GM23338 (cell line): ENCODE results near the gene KIAA0586. TPM values are rescaled to one million over a fixed set of nuclear protein-coding genes. Genes with fewer than 3 reads are reported as not detected.

Experiments
- ATAC-seq: fragments of 200-7000 bp; cut with Tn5 transposase; 3 replicates; pipeline ENCODE4 v1.9.1; 2020
- DNase-seq: peaks from one replicate; pipeline ENCODE4 v3.0.0-alpha.2; 2015; ENCODE audit warnings: low spot score
- H2AFZ ChIP-seq: fragments of 200-600 bp; sonication (generic); 2 replicates; pipeline ENCODE4 v1.8.0; 2016; ENCODE audit warnings: antibody characterized with exemption, mild to moderate bottlenecking, moderate library complexity
- H3F3A ChIP-seq: fragments of 200-600 bp; sonication (generic); replicated peaks from 2 replicates; pipeline ENCODE4 v1.8.0; 2017; ENCODE audit warnings: antibody characterized with exemption, mixed run types, low read depth
- H3K27ac ChIP-seq: fragments of 200-600 bp; sonication (generic); 2 replicates; pipeline ENCODE4 v1.6.1; 2016; ENCODE audit warnings: low read depth
- H3K27me3 ChIP-seq: fragments of 200-600 bp; sonication (generic); 2 replicates; pipeline ENCODE4 v1.8.0; 2016; ENCODE audit warnings: mild to moderate bottlenecking, mixed run types, moderate library complexity; ENCODE audit not compliant: insufficient read depth
- H3K36me3 ChIP-seq: fragments of 200-600 bp; sonication (generic); 2 replicates; pipeline ENCODE4 v1.8.0; 2016; ENCODE audit warnings: mild to moderate bottlenecking; ENCODE audit not compliant: insufficient read depth
- H3K4me1 ChIP-seq: fragments of 200-600 bp; sonication (generic); 2 replicates; pipeline ENCODE4 v1.8.0; 2016; ENCODE audit warnings: mild to moderate bottlenecking, moderate library complexity; ENCODE audit not compliant: insufficient read depth
- H3K4me2 ChIP-seq: fragments of 200-600 bp; sonication (generic); 2 replicates; pipeline ENCODE4 v1.7.1; 2017; ENCODE audit warnings: mixed run types
- H3K4me3 ChIP-seq: fragments of 200-600 bp; sonication (generic); 2 replicates; pipeline ENCODE4 v1.6.1; 2016; ENCODE audit warnings: mixed run types
- H3K79me2 ChIP-seq: fragments of 200-600 bp; sonication (generic); replicated peaks from 2 replicates; pipeline ENCODE4 v1.8.0; 2017; ENCODE audit warnings: mild to moderate bottlenecking; ENCODE audit not compliant: insufficient read depth
- H3K9me2 ChIP-seq: fragments of 200-600 bp; sonication (generic); 2 replicates; pipeline ENCODE4 v1.8.0; 2017; ENCODE audit not compliant: insufficient read depth
- H4K20me1 ChIP-seq: fragments of 200-600 bp; sonication (generic); replicated peaks from 2 replicates; pipeline ENCODE4 v1.8.0; 2017; ENCODE audit warnings: mild to moderate bottlenecking; ENCODE audit not compliant: insufficient read depth
- H3K27ac Mint-ChIP-seq: 2 replicates; pipeline ENCODE4 v1.8.0; 2020; ENCODE audit warnings: inconsistent platforms, mild to moderate bottlenecking, moderate library complexity, mixed read lengths
- H3K27me3 Mint-ChIP-seq: 3 replicates; pipeline ENCODE4 v1.8.0; 2022; ENCODE audit warnings: low read depth, mild to moderate bottlenecking, moderate library complexity, mixed read lengths, inconsistent platforms; ENCODE audit not compliant: insufficient read depth, poor library complexity
- H3K36me3 Mint-ChIP-seq: 3 replicates; pipeline ENCODE4 v1.8.0; 2021; ENCODE audit warnings: low read depth, mild to moderate bottlenecking, inconsistent platforms, moderate library complexity, mixed read lengths
- H3K4me1 Mint-ChIP-seq: 3 replicates; pipeline ENCODE4 v1.8.0; 2020; ENCODE audit warnings: mild to moderate bottlenecking, inconsistent platforms, mixed read lengths
- H3K4me3 Mint-ChIP-seq: 3 replicates; pipeline ENCODE4 v1.8.0; 2021; ENCODE audit warnings: moderate library complexity, mild to moderate bottlenecking, inconsistent platforms, mixed read lengths
- H3K9me3 Mint-ChIP-seq: 3 replicates; pipeline ENCODE4 v1.8.0; 2020; ENCODE audit warnings: moderate library complexity, mild to moderate bottlenecking, inconsistent platforms, mixed read lengths
- CTCF ChIP-seq, 2 experiments: fragments of 200-600 bp in 1 of 2; sonication (generic) in 1 of 2; conservative IDR thresholded peaks; 2 replicates each; pipeline versions ENCODE4 v1.5.1 to v1.6.1; 2016 to 2017; ENCODE audit warnings: antibody characterized with exemption in 2 of 2, low read depth in 2 of 2, mild to moderate bottlenecking in 2 of 2, moderate library complexity in 1 of 2
- ETS1 ChIP-seq: IDR thresholded peaks from 2 replicates; pipeline ENCODE4 v1.6.1; 2016; ENCODE audit warnings: antibody characterized with exemption
- EZH2 ChIP-seq: fragments of 200-600 bp; sonication (generic); IDR thresholded peaks from one replicate; pipeline ENCODE4 v1.8.0; 2017; ENCODE audit warnings: antibody characterized with exemption, mild to moderate bottlenecking, low read depth; ENCODE audit not compliant: unreplicated experiment
- EZH2phosphoT487 ChIP-seq: fragments of 200-600 bp; sonication (generic); IDR thresholded peaks from one replicate; pipeline ENCODE4 v1.8.1; 2018; ENCODE audit warnings: antibody characterized with exemption; ENCODE audit not compliant: unreplicated experiment
- JUNB ChIP-seq: IDR thresholded peaks from one replicate; pipeline ENCODE4 v1.6.1; 2016; ENCODE audit warnings: antibody characterized with exemption; ENCODE audit not compliant: unreplicated experiment
- NANOG ChIP-seq: IDR thresholded peaks from 2 replicates; pipeline ENCODE4 v1.6.1; 2016; ENCODE audit warnings: antibody characterized with exemption, borderline replicate concordance
- POLR2AphosphoS5 ChIP-seq: IDR thresholded peaks from 2 replicates; pipeline ENCODE4 v1.6.1; 2016; ENCODE audit warnings: antibody characterized with exemption, low read depth
- ZNF114 ChIP-seq: fragments of 250-450 bp; sonication (Bioruptor Pico); IDR thresholded peaks from 2 replicates; pipeline ENCODE4 v1.5.0; 2020; ENCODE audit warnings: mild to moderate bottlenecking, moderate library complexity
- ZNF462 ChIP-seq: fragments of 250-450 bp; sonication (Bioruptor Pico); IDR thresholded peaks from 2 replicates; pipeline ENCODE4 v1.5.0; 2020; ENCODE audit warnings: mild to moderate bottlenecking, moderate library complexity
- polyA plus RNA-seq: library from polyadenylated mRNA; unstranded; fragments of >200 nt; fragmentation: Nextera tagmentation; extraction: Ambion mirVana; gene quantifications from 2 replicates; pipeline ENCODE4 v1.2.1, GENCODE V29; 2016
- total RNA-seq: library from RNA; depleted of rRNA; stranded (reverse); fragments of >200 nt; shearing (Covaris generic); gene quantifications from 2 replicates; pipeline ENCODE4 v1.2.3, GENCODE V29; 2014

Gene KIAA0586
- total and polyA plus RNA-seq, 2 experiments from 2014 or later = 22.2 to 23.7 TPM

- TF ChIP-seq ZNF462 = no peak
- no peak for TF ChIP-seq NANOG
- TF ChIP-seq EZH2phosphoT487 = no peak
- TF ChIP-seq JUNB = no peak
- TF ChIP-seq EZH2 = no peak
- no peak for TF ChIP-seq CTCF (conservative IDR thresholded peaks at IDR 0.05; ENCODE audit: low read depth in 2 of 2)
- no peak for TF ChIP-seq ZNF114 (CRISPR knock-in tag)
Observed at GRCh38 chr14:58597041-58597440, 169.5 kb downstream of the KIAA0586 start (continued).

GRCh38 chr14:58598028-58598803, 170.7 kb downstream of the KIAA0586 start:
- H3F3A ChIP-seq = no peaks in the 10 kb centered on the region
- no peak for ATAC-seq
- no peak overlapping the region for H3K4me3 ChIP-seq
- no peak for DNase-seq
- no peaks in the 10 kb centered on the region for H3K79me2 ChIP-seq
- Mint-ChIP-seq H3K9me3 (no peaks in the 10 kb centered on the region), H3K27ac (no peak overlapping the region), H3K36me3 (no peaks in the 10 kb centered on the region), H3K4me1 (peaks cover 21% of the 10 kb centered on the region), H3K27me3 (peaks cover 10% of the 10 kb centered on the region), H3K4me3 (no peak overlapping the region)
- no peaks in the 10 kb centered on the region for H4K20me1 ChIP-seq
- no peaks in the 10 kb centered on the region for H3K27me3 ChIP-seq
- peak overlapping the region; percentile 61 for H3K4me2 ChIP-seq
- H3K9me2 ChIP-seq = peaks cover 8% of the 10 kb centered on the region
- H3K27ac ChIP-seq = no peak overlapping the region
- peak overlapping the region; percentile 94 for H2AFZ ChIP-seq
- H3K4me1 ChIP-seq = peaks cover 18% of the 10 kb centered on the region
- H3K36me3 ChIP-seq = no peaks in the 10 kb centered on the region
- TF ChIP-seq ETS1 (no peak), CTCF (conservative IDR thresholded peaks at IDR 0.05; ENCODE audit: low read depth in 2 of 2) (no peak), POLR2AphosphoS5 (no peak)
